ENCODE measurements around the gene TTC36. TPM values are rescaled to one million over a fixed set of nuclear protein-coding genes. Genes with fewer than 3 reads are reported as not detected.

The TTC36 gene
- total and polyA plus RNA-seq, 10 of the 15 experiments (the other 5 are each of a cell fraction or from before 2014, with no cell fraction given): 0.28 to 0.78 (median 0.59) TPM; not detected in 7

- RAD21 ChIA-PET (ENCODE audit: unreplicated experiment): no interaction called here
Observed at GRCh38 chr11:118535261-118535660, 8.0 kb downstream of the TTC36 start.

More at GRCh38 chr11:118535261-118535660, 8.0 kb downstream of the TTC36 start:
- Histone ChIP-seq H3K79me2 (ENCODE audit: control insufficient read depth, insufficient read depth, low read length) (no peaks in the 10 kb centered on the region), H3K36me3 (ENCODE audit: control insufficient read depth in 2 of 2, insufficient read depth in 2 of 2, low read length in 1 of 2) (no peaks in the 10 kb centered on the region), H2AFZ (ENCODE audit: control insufficient read depth, low read depth, low read length) (no peak overlapping the region), H3K27ac (ENCODE audit: control insufficient read depth, insufficient read depth) (no peak overlapping the region), H3K9me3 (replicated peaks; ENCODE audit: control insufficient read depth, insufficient read depth, low read length) (no peaks in the 10 kb centered on the region), H3K4me3 (no peak overlapping the region), H3K9ac (ENCODE audit: control insufficient read depth, insufficient read depth, low read length) (no peak overlapping the region), H3K27me3 (replicated peaks in 1 of 2; ENCODE audit: control insufficient read depth in 2 of 2, insufficient read depth in 2 of 2, low read length in 1 of 2) (no peaks in the 10 kb centered on the region), H3K4me2 (ENCODE audit: control insufficient read depth, insufficient read depth) (no peak overlapping the region), H4K20me1 (ENCODE audit: control insufficient read depth, insufficient read depth) (no peaks in the 10 kb centered on the region; the same call in 1 of the 2 replicates), H3K4me1 (ENCODE audit: control insufficient read depth, insufficient read depth, low read length) (no peaks in the 10 kb centered on the region)
- intact Hi-C loops (cut with micrococcal nuclease; ENCODE audit: unreplicated experiment) (no loop called here), in situ Hi-C loops (cut with MboI) (no loop called here)
- ATAC-seq (no peak), DNase-seq (ENCODE audit: low read depth, low spot score) (no peak), FAIRE-seq (no peak)
- TF ChIP-seq MTA2 (IDR thresholded peaks at IDR 0.05; ENCODE audit: low read depth): no peak
- no peak for TF ChIP-seq SIX5 (IDR thresholded peaks at IDR 0.05; ENCODE audit: low read depth, low read length, severe bottlenecking)
- TF ChIP-seq ASH2L (IDR thresholded peaks at IDR 0.05; ENCODE audit: borderline replicate concordance, low read depth): no peak
- TF ChIP-seq RCOR1 (conservative IDR thresholded peaks at IDR 0.05; ENCODE audit: low read depth, low read length): no peak
- no peak for TF ChIP-seq FOXK2 (IDR thresholded peaks at IDR 0.05)
- no peak for TF ChIP-seq BCLAF1 (IDR thresholded peaks at IDR 0.05)
- TF ChIP-seq BACH1 (IDR thresholded peaks at IDR 0.05; ENCODE audit: borderline replicate concordance): no peak
- no peak for TF ChIP-seq EP300 (IDR thresholded peaks at IDR 0.05; ENCODE audit: borderline replicate concordance in 1 of 2, control insufficient read depth in 1 of 2, low read depth in 2 of 2, low read length in 2 of 2)
- TF ChIP-seq RBBP5 (conservative IDR thresholded peaks at IDR 0.05): no peak
- TF ChIP-seq SREBF1 (IDR thresholded peaks at IDR 0.05; ENCODE audit: low read length): no peak
- no peak for TF ChIP-seq BMI1 (IDR thresholded peaks at IDR 0.05; ENCODE audit: borderline replicate concordance)
- TF ChIP-seq USF2 (IDR thresholded peaks at IDR 0.05; ENCODE audit: borderline replicate concordance, low read depth, low read length): no peak
- no peak for TF ChIP-seq REST (IDR thresholded peaks at IDR 0.05; ENCODE audit: low read depth, low read length)
- TF ChIP-seq HDAC2 (IDR thresholded peaks at IDR 0.05): no peak
- WGBS (ENCODE audit: insufficient coverage, insufficient replicate concordance, low lambda C conversion rate, missing lambda C conversion rate): 55% methylated on average over 9 of the region's 9 CpGs
- POLR2A ChIA-PET: no interaction called here
- no TSS peak for BruUV-seq (replicated peaks)
- CTCF ChIA-PET: no interaction called here
- SMC1A ChIA-PET (ENCODE audit: uncharacterized antibody, unreplicated experiment): no interaction called here

Data from GM12878 (cell line).